GM12874 (cell line): Measurements from ENCODE around the gene CDCP1.

ENCODE experiments used
- TF ChIP-seq, protein P1 (sequence below): IDR thresholded peaks from 2 replicates; pipeline ENCODE4 v1.5.1; 2011; ENCODE audit warnings: low read depth, mild to moderate bottlenecking, control low read depth, low read length, moderate library complexity; ENCODE audit not compliant: insufficient read depth

Gene CDCP1

DNA sequence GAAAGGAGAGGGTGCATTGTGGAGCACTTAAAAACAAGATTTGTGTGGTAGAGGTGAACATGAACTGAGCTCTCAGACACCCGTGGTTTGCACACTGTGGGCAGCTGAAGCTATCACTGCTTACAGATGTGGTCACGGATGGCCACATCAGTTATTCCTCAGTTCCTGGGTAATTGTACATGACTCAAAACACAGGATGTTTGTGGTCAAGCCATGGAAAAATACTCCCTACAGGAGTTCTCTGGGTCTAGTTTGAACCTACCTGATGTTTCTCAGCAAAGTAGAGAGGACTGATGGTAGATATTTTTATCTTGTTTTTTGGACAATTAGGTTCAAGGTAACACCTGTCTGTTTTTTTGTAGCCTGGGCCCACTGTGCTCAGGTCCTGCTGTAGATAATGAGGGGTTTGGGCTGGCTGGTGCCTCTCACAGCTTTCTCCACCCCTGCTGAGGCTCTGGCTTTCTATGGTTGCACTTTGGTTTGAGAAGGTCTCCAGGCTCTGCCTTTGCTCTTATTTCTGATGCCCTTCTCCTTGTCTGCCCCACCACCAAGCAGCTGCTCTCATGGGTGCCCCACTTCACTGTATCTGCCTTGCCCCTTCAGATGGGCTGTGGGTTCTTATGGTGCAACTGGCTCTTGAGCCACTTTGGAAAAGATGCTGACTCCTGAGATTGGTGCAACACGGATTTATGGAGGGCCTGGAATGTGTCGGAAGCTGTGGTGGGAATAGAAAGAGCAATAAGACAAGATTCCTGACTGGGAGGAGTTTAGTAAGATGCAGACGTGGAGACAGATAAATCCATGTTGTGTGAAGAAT lies 40.1 kb downstream of the CDCP1 start:
- TF ChIP-seq, protein P1, sequence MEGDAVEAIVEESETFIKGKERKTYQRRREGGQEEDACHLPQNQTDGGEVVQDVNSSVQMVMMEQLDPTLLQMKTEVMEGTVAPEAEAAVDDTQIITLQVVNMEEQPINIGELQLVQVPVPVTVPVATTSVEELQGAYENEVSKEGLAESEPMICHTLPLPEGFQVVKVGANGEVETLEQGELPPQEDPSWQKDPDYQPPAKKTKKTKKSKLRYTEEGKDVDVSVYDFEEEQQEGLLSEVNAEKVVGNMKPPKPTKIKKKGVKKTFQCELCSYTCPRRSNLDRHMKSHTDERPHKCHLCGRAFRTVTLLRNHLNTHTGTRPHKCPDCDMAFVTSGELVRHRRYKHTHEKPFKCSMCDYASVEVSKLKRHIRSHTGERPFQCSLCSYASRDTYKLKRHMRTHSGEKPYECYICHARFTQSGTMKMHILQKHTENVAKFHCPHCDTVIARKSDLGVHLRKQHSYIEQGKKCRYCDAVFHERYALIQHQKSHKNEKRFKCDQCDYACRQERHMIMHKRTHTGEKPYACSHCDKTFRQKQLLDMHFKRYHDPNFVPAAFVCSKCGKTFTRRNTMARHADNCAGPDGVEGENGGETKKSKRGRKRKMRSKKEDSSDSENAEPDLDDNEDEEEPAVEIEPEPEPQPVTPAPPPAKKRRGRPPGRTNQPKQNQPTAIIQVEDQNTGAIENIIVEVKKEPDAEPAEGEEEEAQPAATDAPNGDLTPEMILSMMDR = no peak

DNA sequence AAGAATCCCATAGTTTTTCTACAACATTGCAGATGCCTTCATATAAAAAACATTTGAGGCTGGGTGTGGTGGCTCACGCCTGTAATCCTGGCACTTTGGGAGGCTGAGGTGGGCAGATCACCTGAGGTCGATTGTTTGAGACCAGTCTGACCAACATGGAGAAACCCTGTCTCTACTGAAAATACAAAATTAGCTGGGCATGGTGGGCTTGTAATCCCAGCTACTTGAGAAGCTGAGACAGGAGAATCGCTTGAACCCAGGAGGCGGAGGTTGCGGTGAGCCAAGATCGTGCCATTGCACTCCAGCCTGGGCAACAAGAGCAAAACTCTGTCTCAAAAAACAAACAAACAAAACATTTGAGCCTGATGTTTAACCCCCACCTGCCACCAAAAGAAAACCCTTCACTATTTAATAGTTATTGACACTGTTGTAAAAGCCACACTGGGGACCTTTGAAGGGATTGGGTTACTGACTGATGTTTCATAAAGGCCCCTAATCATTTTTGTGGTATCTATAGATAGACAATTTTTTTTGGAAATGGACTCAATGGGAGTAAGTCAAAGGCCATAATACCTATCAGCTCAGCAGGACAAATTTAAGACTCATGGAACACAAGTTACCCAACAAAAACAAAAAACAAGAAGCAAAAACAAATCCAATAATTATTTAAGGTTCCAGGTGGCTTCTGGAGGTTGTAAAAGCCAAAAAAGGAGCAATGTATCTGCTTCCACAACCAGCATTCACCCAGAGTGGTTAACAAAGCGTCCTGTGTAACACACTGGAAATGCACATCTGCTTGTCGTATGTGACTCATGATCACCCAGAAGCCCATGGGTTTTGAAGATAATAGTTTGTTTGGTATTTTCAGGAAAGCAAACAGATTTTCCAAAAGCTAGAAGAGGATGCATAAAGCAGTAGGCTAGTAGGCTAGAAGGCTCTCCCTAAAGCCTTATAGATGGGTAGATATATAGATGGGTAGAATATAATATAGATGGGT lies 41.2 kb downstream of the CDCP1 start:
- TF ChIP-seq, protein P1 = no peak

DNA sequence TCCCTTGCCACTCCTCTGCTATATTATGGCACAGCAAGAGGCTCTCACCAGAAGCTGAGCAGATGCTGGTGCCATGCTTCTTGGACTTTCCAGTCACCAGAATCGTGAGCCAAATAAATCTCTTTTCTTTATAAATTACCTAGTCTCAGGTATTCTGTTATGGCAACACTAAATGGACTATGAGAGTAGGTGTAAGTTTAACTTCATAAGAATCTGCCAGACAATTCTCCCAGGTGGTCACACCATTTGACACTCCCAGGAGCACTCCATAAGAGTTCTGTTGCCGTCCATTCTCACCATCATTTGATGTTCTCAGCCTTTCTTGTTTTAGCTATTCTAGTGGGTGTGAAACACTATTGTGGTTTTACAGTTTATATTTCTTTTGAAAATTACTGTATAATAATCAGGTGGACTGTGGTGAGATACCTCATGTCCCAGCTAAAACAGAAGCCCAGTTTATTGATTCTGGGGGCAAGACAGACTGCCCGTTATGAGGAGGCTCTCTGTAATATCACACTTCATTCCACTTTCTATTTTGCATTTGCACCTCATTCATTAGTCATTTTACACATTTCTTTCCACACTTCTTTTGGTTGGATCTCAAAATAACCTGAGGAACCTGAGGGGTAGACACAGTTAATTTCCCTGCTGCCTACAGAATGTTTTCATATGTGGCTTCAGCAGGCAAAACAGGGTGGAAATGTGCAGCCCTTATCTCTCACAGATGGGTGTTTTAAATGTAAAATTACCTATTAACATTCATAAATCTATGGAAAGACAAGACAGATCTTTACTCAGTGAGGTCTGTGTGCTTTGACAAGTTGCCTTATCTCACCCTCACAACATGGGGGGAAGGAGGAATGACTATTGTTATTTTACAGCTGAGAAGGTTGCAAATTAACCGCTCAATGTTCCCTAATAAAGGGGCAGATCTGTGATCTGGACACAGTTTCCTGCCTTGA lies 42.1 kb downstream of the CDCP1 start:
- TF ChIP-seq, protein P1 = no peak

DNA sequence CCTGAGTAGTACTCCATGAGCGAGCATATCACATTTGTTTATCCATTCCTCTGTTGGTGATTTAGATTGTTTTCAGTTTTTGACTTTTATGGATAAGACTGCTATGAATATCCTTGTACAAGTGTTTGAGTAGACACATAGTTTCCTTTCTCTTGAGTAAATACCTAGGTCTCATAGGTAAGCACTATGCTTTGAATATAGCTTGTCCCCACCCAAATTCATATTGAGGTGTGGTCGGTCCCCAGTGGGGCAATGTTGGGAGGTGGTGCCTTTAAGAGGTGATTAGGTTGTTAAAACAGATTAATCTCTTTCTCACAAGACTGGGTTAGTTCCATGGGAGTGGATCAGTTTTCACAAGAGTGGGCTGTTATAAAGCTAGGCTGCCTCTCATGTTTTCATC lies 42.8 kb downstream of the CDCP1 start:
- TF ChIP-seq, protein P1 = no peak

DNA sequence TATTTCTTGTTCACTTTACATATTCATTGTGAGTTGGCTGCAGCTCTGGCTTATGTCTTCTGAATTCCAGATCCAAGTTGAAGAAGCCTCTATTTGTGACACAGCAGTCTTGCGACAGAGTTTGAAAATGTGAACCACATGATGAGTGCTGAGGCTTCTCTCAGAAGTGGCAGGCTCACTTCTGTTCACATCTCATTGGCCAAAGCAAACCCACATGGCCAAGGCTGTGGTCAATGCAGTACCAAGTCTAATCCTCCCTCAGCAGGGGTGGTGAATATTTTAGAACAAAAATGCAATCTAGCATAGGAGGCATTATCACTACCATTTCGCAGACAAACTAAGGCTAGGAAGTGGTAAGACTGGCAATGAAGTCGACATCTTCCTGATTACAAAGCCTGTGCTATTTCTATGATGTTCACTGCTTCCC lies 45.2 kb downstream of the CDCP1 start:
- TF ChIP-seq, protein P1 = no peak

DNA sequence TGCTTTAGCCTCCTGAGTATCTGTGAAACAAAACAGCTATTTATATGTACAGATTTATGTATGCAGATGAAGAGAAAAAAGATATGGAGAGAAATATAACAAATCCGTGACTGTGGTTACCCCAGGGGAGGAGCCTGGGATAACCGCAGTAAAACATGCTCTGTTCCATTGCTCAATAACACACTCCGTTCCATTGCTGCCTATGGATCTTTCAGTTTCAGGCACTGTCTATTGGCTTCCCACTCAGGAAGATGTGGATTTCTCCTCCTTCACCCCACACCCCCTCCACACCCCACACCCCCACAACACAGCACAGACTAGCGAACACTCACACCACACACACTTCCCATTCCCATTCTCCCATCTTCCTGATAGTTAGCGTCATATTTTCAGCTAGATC lies 47.9 kb downstream of the CDCP1 start:
- TF ChIP-seq, protein P1 = no peak
